Right lobe of liver (tissue), 6 donors: Measurements from ENCODE around the gene CEP350. TPM values are rescaled to one million over a fixed set of nuclear protein-coding genes. Genes with fewer than 3 reads are reported as not detected.

Experiments
- ATAC-seq, 4 donors: fragments of 200-7000 bp; cut with Tn5 transposase; one replicate each; pipeline ENCODE4 v1.9.1; 2020; ENCODE audit warnings: mild to moderate bottlenecking in 4 of 4, moderate library complexity in 4 of 4
- DNase-seq, 3 donors: peaks; one replicate each; pipeline ENCODE4 v3.0.0-alpha.2; 2020
- H3K27ac ChIP-seq, 3 donors: fragments of 200-600 bp; one replicate each; pipeline ENCODE4 v1.8.0; 2022
- H3K27me3 ChIP-seq, 2 donors: fragments of 200-600 bp; one replicate each; pipeline ENCODE4 v1.8.0; 2022
- H3K36me3 ChIP-seq, 4 donors: fragments of 200-600 bp; sonication (generic) in 1 of 4; one replicate each; pipeline versions ENCODE4 v1.5.1 to v1.8.0; 2017 to 2022; ENCODE audit warnings: control low read depth in 1 of 4
- H3K4me1 ChIP-seq, 4 donors: fragments of 200-600 bp; sonication (generic) in 1 of 4; one replicate each; pipeline versions ENCODE4 v1.5.1 to v1.8.0; 2017 to 2022; ENCODE audit warnings: control low read depth in 1 of 4
- H3K4me3 ChIP-seq, 3 donors: fragments of 200-600 bp; one replicate each; pipeline ENCODE4 v1.8.0; 2022
- H3K9me3 ChIP-seq, 4 donors: fragments of 200-600 bp; sonication (generic) in 1 of 4; one replicate each; pipeline versions ENCODE4 v1.5.1 to v1.8.0; 2017 to 2022; ENCODE audit warnings: control low read depth in 1 of 4
- CTCF ChIP-seq, 4 donors: fragments of 200-600 bp in 3 of 4; fragments of 450-650 bp in 1 of 4; IDR thresholded peaks; one replicate each; pipeline versions ENCODE4 v1.5.1 to v1.8.0; 2016 to 2022; ENCODE audit warnings: antibody characterized with exemption in 4 of 4, mild to moderate bottlenecking in 2 of 4
- POLR2A ChIP-seq: fragments of 450-650 bp; IDR thresholded peaks from one replicate; pipeline ENCODE4 v1.6.1; 2017; ENCODE audit warnings: antibody characterized with exemption, mild to moderate bottlenecking
- WGBS: methylation state at CpG from one replicate; pipeline ENCODE4 v1.1.6; 2018; ENCODE audit warnings: low coverage, low lambda C conversion rate; ENCODE audit not compliant: insufficient coverage; ENCODE audit errors: missing lambda C conversion rate; 5-methylcytosine and 5-hydroxymethylcytosine counted together
- intact Hi-C, 2 donors: fragments of 100-400 bp; cut with DNase I; formaldehyde crosslinking; loops; one replicate each; pipeline versions ENCODE4 v1.11.2 to v1.14.1; 2022
- total RNA-seq, 6 experiments: library from RNA; depleted of rRNA in 2 of 6; stranded (reverse); fragments of >200 nt in 2 of 6; fragmentation: NEBNext Ultra II Directional in 3 of 6; extraction: Animal tissue kit (Norgen Biotek cat#: 25700) in 3 of 6; gene quantifications; one replicate each; pipeline versions ENCODE4 v1.1.0 to v1.2.4, GENCODE V29; 2016 to 2023
- donor health status: DM: no; HTN: yes; CAD: no.
- donor health status: DM: no; HTN: no; CAD: no.
- donor health status: DM: no; HTN: no; CAD: no.
- donor health status: DM: no; HTN: yes; CAD: no.
- donor health status: DM: no; HTN: yes; CAD: no.

The CEP350 gene
- total RNA-seq, 6 experiments from 2014 or later: 15.6 to 24.6 (median 21.3) TPM

GRCh38 chr1:180135535-180135934 lies 180.9 kb downstream of the CEP350 start:
- Histone ChIP-seq H3K36me3 (no peaks in the 10 kb centered on the region), H3K9me3 (no peaks in the 10 kb centered on the region), H3K27me3 (no peaks in the 10 kb centered on the region), H3K4me1 (peaks cover 0 to 9% (median 1%) of the 10 kb centered on the region in 4 donors), H3K4me3 (no peak overlapping the region), H3K27ac (no peak overlapping the region)
- TF ChIP-seq CTCF (IDR thresholded peaks at IDR 0.05): no peak
- no peak for TF ChIP-seq POLR2A
- intact Hi-C loops: no loop called here
- ATAC-seq (no peak), DNase-seq (no peak)
- 10% methylated on average over 1 of the region's 1 CpG for WGBS

GRCh38 chr1:180136331-180136967 lies 181.8 kb downstream of the CEP350 start:
- peaks cover 0 to 9% (median 1%) of the 10 kb centered on the region in 4 donors for H3K4me1 ChIP-seq
- ATAC-seq (no peak), DNase-seq (no peak)
- intact Hi-C loops: no loop called here
- no peak overlapping the region for H3K27ac ChIP-seq
- H3K9me3 ChIP-seq: no peaks in the 10 kb centered on the region
- WGBS: 59% methylated on average over 4 of the region's 4 CpGs
- no peaks in the 10 kb centered on the region for H3K36me3 ChIP-seq
- H3K4me3 ChIP-seq: no peak overlapping the region
- H3K27me3 ChIP-seq: no peaks in the 10 kb centered on the region
- TF ChIP-seq POLR2A (no peak), CTCF (IDR thresholded peaks at IDR 0.05) (no peak)

- Histone ChIP-seq H3K27ac (no peak overlapping the region), H3K9me3 (no peaks in the 10 kb centered on the region), H3K27me3 (no peaks in the 10 kb centered on the region), H3K4me3 (no peak overlapping the region), H3K36me3 (no peaks in the 10 kb centered on the region), H3K4me1 (peaks cover 0 to 9% (median 1%) of the 10 kb centered on the region in 4 donors)
- DNase-seq: no peak
- ATAC-seq: no peak
- TF ChIP-seq POLR2A: no peak
- TF ChIP-seq CTCF (IDR thresholded peaks at IDR 0.05): no peak
- intact Hi-C loops: no loop called here
These were observed 182.4 kb downstream of the CEP350 start for GRCh38 chr1:180136968-180137356.

- intact Hi-C loops: no loop called here
- Histone ChIP-seq H3K9me3 (no peaks in the 10 kb centered on the region), H3K27ac (no peak overlapping the region), H3K36me3 (no peaks in the 10 kb centered on the region), H3K4me3 (no peak overlapping the region), H3K27me3 (no peaks in the 10 kb centered on the region), H3K4me1 (peaks cover 0 to 9% (median 1%) of the 10 kb centered on the region in 4 donors)
- ATAC-seq (no peak), DNase-seq (no peak)
- 55% methylated on average over 2 of the region's 2 CpGs for WGBS
- TF ChIP-seq CTCF (IDR thresholded peaks at IDR 0.05): no peak
- no peak for TF ChIP-seq POLR2A
These were observed 183.2 kb downstream of the CEP350 start for GRCh38 chr1:180137776-180138175.
